IMR-90 (cell line): ENCODE data around the gene SSBP2. TPM values are rescaled to one million over a fixed set of nuclear protein-coding genes. Genes with fewer than 3 reads are reported as not detected.

ENCODE experiments used
- ATAC-seq: fragments of 200-7000 bp; cut with Tn5 transposase; 2 replicates; pipeline ENCODE4 v1.9.1; 2020; ENCODE audit warnings: low read depth, mild to moderate bottlenecking, moderate library complexity
- BruUV-seq: library from RNA; stranded (reverse); fragments of 400-500 nt; replicated peaks from 2 replicates; lab custom pipeline; 2021; lab: Mats Ljungman, UMichigan
- CTCF ChIA-PET: fragments of 300-600 bp; formaldehyde crosslinking; extraction: SDS; loops from one replicate; lab custom pipeline; 2021; ENCODE audit warnings: antibody characterized with exemption; lab: Yijun Ruan, JAX
- POLR2A ChIA-PET: fragments of 300-600 bp; sonication (Branson Sonifier 250); formaldehyde crosslinking; loops from one replicate; lab custom pipeline; 2022; ENCODE audit warnings: antibody characterized with exemption; ENCODE audit not compliant: unreplicated experiment; lab: Charles Lee
- DNase-seq: peaks from one replicate; pipeline ENCODE4 v3.0.0; 2013
- H2AFZ ChIP-seq: replicated peaks from 2 replicates; pipeline ENCODE3; 2013; ENCODE audit warnings: low read length, mild to moderate bottlenecking; ENCODE audit not compliant: poor library complexity
- H2AK5ac ChIP-seq: 2 replicates; pipeline ENCODE4 v1.6.1; 2013; ENCODE audit warnings: low read depth, low read length, inconsistent platforms
- H2AK9ac ChIP-seq: replicated peaks from 2 replicates; pipeline ENCODE3; 2013; ENCODE audit warnings: mild to moderate bottlenecking, low read depth, low read length, moderate library complexity; ENCODE audit not compliant: poor library complexity
- H2BK120ac ChIP-seq: 2 replicates; pipeline ENCODE4 v1.6.1; 2013; ENCODE audit warnings: low read depth, low read length, inconsistent platforms
- H2BK15ac ChIP-seq: 3 replicates; pipeline ENCODE4 v1.6.1; 2013; ENCODE audit warnings: low read depth, low read length, inconsistent platforms
- H2BK20ac ChIP-seq: 2 replicates; pipeline ENCODE4 v1.6.1; 2013; ENCODE audit warnings: low read depth, mild to moderate bottlenecking, inconsistent platforms, low read length, moderate library complexity
- H2BK5ac ChIP-seq: 2 replicates; pipeline ENCODE4 v1.6.1; 2013; ENCODE audit warnings: mild to moderate bottlenecking, low read depth, low read length, inconsistent platforms; ENCODE audit not compliant: poor library complexity, severe bottlenecking
- H3K14ac ChIP-seq: replicated peaks from 2 replicates; pipeline ENCODE4 v1.6.1; 2013; ENCODE audit warnings: low read depth, low read length, inconsistent platforms
- H3K18ac ChIP-seq: 2 replicates; pipeline ENCODE4 v1.6.1; 2013; ENCODE audit warnings: low read depth, low read length, control low read depth
- H3K23ac ChIP-seq: 2 replicates; pipeline ENCODE4 v1.6.1; 2013; ENCODE audit warnings: low read depth, low read length, inconsistent platforms
- H3K27ac ChIP-seq: 2 replicates; pipeline ENCODE4 v1.5.1; 2013; ENCODE audit warnings: mild to moderate bottlenecking, control low read depth, low read length; ENCODE audit not compliant: insufficient read depth
- H3K27me3 ChIP-seq: 2 replicates; pipeline ENCODE4 v1.6.1; 2013; ENCODE audit warnings: low read length; ENCODE audit not compliant: control insufficient read depth, insufficient read depth
- H3K36me3 ChIP-seq: 2 replicates; pipeline ENCODE4 v1.6.1; 2013; ENCODE audit warnings: low read length, mixed read lengths; ENCODE audit not compliant: control insufficient read depth, insufficient read depth
- H3K4ac ChIP-seq: 2 replicates; pipeline ENCODE4 v1.6.1; 2013; ENCODE audit warnings: low read depth, low read length, inconsistent platforms
- H3K4me1 ChIP-seq: 2 replicates; pipeline ENCODE4 v1.6.1; 2013; ENCODE audit warnings: low read length, mixed read lengths; ENCODE audit not compliant: control insufficient read depth, insufficient read depth
- H3K4me2 ChIP-seq: 2 replicates; pipeline ENCODE4 v1.6.1; 2013; ENCODE audit warnings: low read depth, mild to moderate bottlenecking, control low read depth, low read length, moderate library complexity
- H3K4me3 ChIP-seq: 2 replicates; pipeline ENCODE4 v1.5.1; 2013; ENCODE audit warnings: low read depth, mild to moderate bottlenecking, control low read depth, low read length, moderate library complexity; ENCODE audit not compliant: insufficient read depth
- H3K56ac ChIP-seq: 2 replicates; pipeline ENCODE4 v1.6.1; 2013; ENCODE audit warnings: low read length, inconsistent platforms; ENCODE audit not compliant: insufficient read depth; ENCODE audit errors: extremely low read depth
- H3K79me1 ChIP-seq, 2 experiments: 2 replicates each; pipeline ENCODE4 v1.6.1; 2013; ENCODE audit warnings: low read length in 2 of 2, inconsistent platforms in 1 of 2, low read depth in 1 of 2
- H3K9ac ChIP-seq: 2 replicates; pipeline ENCODE4 v1.6.1; 2013; ENCODE audit warnings: low read depth, low read length, control low read depth
- H3K9me1 ChIP-seq: 2 replicates; pipeline ENCODE4 v1.6.1; 2013; ENCODE audit warnings: low read length, inconsistent platforms; ENCODE audit not compliant: insufficient read depth
- H3K9me3 ChIP-seq: 2 replicates; pipeline ENCODE4 v1.6.1; 2013; ENCODE audit warnings: low read length; ENCODE audit not compliant: control insufficient read depth, insufficient read depth
- H4K20me1 ChIP-seq: 2 replicates; pipeline ENCODE4 v1.6.1; 2013; ENCODE audit warnings: low read length, inconsistent platforms; ENCODE audit not compliant: insufficient read depth
- H4K5ac ChIP-seq: 2 replicates; pipeline ENCODE4 v1.6.1; 2013; ENCODE audit warnings: mild to moderate bottlenecking, low read depth, low read length, control low read depth
- H4K8ac ChIP-seq, 2 experiments: 2 replicates each; pipeline ENCODE4 v1.6.1; 2013; ENCODE audit warnings: low read depth in 2 of 2, low read length in 2 of 2, control low read depth in 1 of 2, inconsistent platforms in 1 of 2
- H4K91ac ChIP-seq: 2 replicates; pipeline ENCODE4 v1.6.1; 2013; ENCODE audit warnings: low read depth, low read length, inconsistent platforms; ENCODE audit not compliant: insufficient read depth
- MAFK ChIP-seq: IDR thresholded peaks from 2 replicates; pipeline ENCODE4 v1.6.1; 2012; ENCODE audit warnings: low read depth, low read length, improper control_type of control experiment
- POLR2A ChIP-seq: IDR thresholded peaks from 2 replicates; pipeline ENCODE4 v1.6.1; 2012; ENCODE audit warnings: mild to moderate bottlenecking, low read depth, low read length
- RAD21 ChIP-seq: IDR thresholded peaks from 2 replicates; pipeline ENCODE4 v1.6.1; 2012; ENCODE audit warnings: low read length, improper control_type of control experiment
- WGBS, 2 experiments: methylation state at CpG; one replicate each; pipeline versions ENCODE4 v1.1.5 to v1.1.7; 2013; ENCODE audit warnings: missing lambda C conversion rate in 2 of 2; ENCODE audit not compliant: insufficient read length in 1 of 2; ENCODE audit errors: extremely low coverage in 2 of 2; 5-methylcytosine and 5-hydroxymethylcytosine counted together
- dilution Hi-C: fragments of 300-500 bp; cut with HindIII; formaldehyde crosslinking; loops from one replicate; pipeline ENCODE4 v1.14.3; 2018; ENCODE audit warnings: low sequenced_read_pairs; ENCODE audit not compliant: unreplicated experiment
- in situ Hi-C: fragments of 300-500 bp; cut with MboI; formaldehyde crosslinking; loops from 3 replicates; pipeline ENCODE4 v1.14.3; 2019; ENCODE audit warnings: low sequenced_read_pairs, inconsistent platforms, mixed read lengths
- intact Hi-C: fragments of 100-400 bp; cut with micrococcal nuclease; formaldehyde crosslinking; loops from 2 replicates; pipeline ENCODE4 v1.10.0; 2022
- polyA plus RNA-seq, 3 experiments: library from polyadenylated mRNA; depleted of rRNA; stranded (reverse); fragments of >200 nt; gene quantifications; 2 replicates each; pipeline ENCODE4 v1.2.3, GENCODE V29; 2012; ENCODE audit warnings: low replicate concordance in 1 of 3
- total RNA-seq: library from RNA; depleted of rRNA; stranded (reverse); fragments of >200 nt; gene quantifications from 2 replicates; pipeline ENCODE4 v1.2.3, GENCODE V29; 2012

The SSBP2 gene
- total and polyA plus RNA-seq, 2 of the 4 experiments (the other 2 are of a cell fraction), result 38.4 to 42.7 TPM

GRCh38 chr5:81522571-81522970 is 228.3 kb downstream of the SSBP2 start:
- H2BK15ac ChIP-seq, result no peak overlapping the region
- no peak overlapping the region for H3K23ac ChIP-seq
- 40% methylated on average over 1 of the region's 1 CpG; no CpG with 5 or more reads in 1 of the 2 experiments for WGBS, 2 experiments
- DNase-seq, result no peak
- no peak overlapping the region for H3K4me2 ChIP-seq
- no peak overlapping the region for H2AFZ ChIP-seq
- no peak overlapping the region for H4K8ac ChIP-seq
- ATAC-seq, result no peak
- no peak overlapping the region for H3K56ac ChIP-seq
- CTCF ChIA-PET, result no interaction called here
- H4K20me1 ChIP-seq, result no peaks in the 10 kb centered on the region
- H4K5ac ChIP-seq, result no peak overlapping the region
- peaks cover 3% of the 10 kb centered on the region; the same call in 1 of the 2 replicates for H3K9me1 ChIP-seq
- in situ Hi-C loops (loop anchor here (25.0 kb wide), 1 partner anchor 640 kb away; no protein-coding TSS in a partner anchor), dilution Hi-C loops (no loop called here), intact Hi-C loops (no loop called here)
- H2AK9ac ChIP-seq, result no peak overlapping the region
- H3K27me3 ChIP-seq, result no peaks in the 10 kb centered on the region
- no peak overlapping the region for H4K91ac ChIP-seq
- no peaks in the 10 kb centered on the region for H3K9me3 ChIP-seq
- no peak for TF ChIP-seq POLR2A
- TF ChIP-seq RAD21, result no peak
- TF ChIP-seq MAFK, result no peak
- H3K18ac ChIP-seq, result no peak overlapping the region
- no TSS peak for BruUV-seq
- H3K14ac ChIP-seq, result no peak overlapping the region
- POLR2A ChIA-PET, result no interaction called here
- H3K4me3 ChIP-seq, result no peak overlapping the region
- H3K79me1 ChIP-seq, result no peaks in the 10 kb centered on the region; a peak in 1 of 4 replicates
- no peak overlapping the region for H3K4ac ChIP-seq
- peaks cover 2% of the 10 kb centered on the region; the same call in 1 of the 2 replicates for H3K4me1 ChIP-seq
- no peak overlapping the region for H2BK5ac ChIP-seq
- no peak overlapping the region for H3K27ac ChIP-seq
- no peak overlapping the region for H3K9ac ChIP-seq
- H3K36me3 ChIP-seq, result no peaks in the 10 kb centered on the region
- H2BK120ac ChIP-seq, result no peak overlapping the region
- no peak overlapping the region for H2BK20ac ChIP-seq
- no peak overlapping the region for H2AK5ac ChIP-seq
